MCF 10A (cell line): ENCODE measurements around the gene DENND4B. TPM values are rescaled to one million over a fixed set of nuclear protein-coding genes. Genes with fewer than 3 reads are reported as not detected.

Experiments used
- BruUV-seq: library from RNA; stranded (reverse); fragments of 400-500 nt; replicated peaks from 2 replicates; lab custom pipeline; 2021; lab: Mats Ljungman, UMichigan
- CTCF ChIA-PET: fragments of 300-600 bp; sonication (Branson Sonifier 250); formaldehyde crosslinking; extraction: SDS; loops from one replicate; lab custom pipeline; 2021; ENCODE audit warnings: antibody characterized with exemption, inconsistent platforms; lab: Yijun Ruan, JAX
- POLR2A ChIA-PET: fragments of 300-600, 350-650 bp; sonication (Branson Sonifier 250); formaldehyde crosslinking; extraction: SDS; loops from one replicate; lab custom pipeline; 2020; ENCODE audit warnings: antibody characterized with exemption, inconsistent platforms; lab: Yijun Ruan, JAX
- DNase-seq: peaks from one replicate; pipeline ENCODE4 v3.0.0-alpha.2; 2018; ENCODE audit not compliant: unreplicated experiment
- H3K27ac Mint-ChIP-seq: one replicate; pipeline ENCODE4 v1.8.0; 2022; ENCODE audit warnings: mild to moderate bottlenecking, low read depth, mixed read lengths; ENCODE audit not compliant: unreplicated experiment
- H3K27me3 Mint-ChIP-seq: one replicate; pipeline ENCODE4 v1.8.0; 2022; ENCODE audit warnings: mixed read lengths; ENCODE audit not compliant: insufficient read depth, unreplicated experiment
- H3K36me3 Mint-ChIP-seq: one replicate; pipeline ENCODE4 v1.8.0; 2022; ENCODE audit warnings: mild to moderate bottlenecking, moderate library complexity, mixed read lengths; ENCODE audit not compliant: insufficient read depth, unreplicated experiment
- H3K4me1 Mint-ChIP-seq: one replicate; pipeline ENCODE4 v1.8.0; 2022; ENCODE audit warnings: mixed read lengths; ENCODE audit not compliant: insufficient read depth, unreplicated experiment
- H3K4me3 Mint-ChIP-seq: one replicate; pipeline ENCODE4 v1.8.0; 2022; ENCODE audit warnings: mild to moderate bottlenecking, moderate library complexity, mixed read lengths; ENCODE audit not compliant: unreplicated experiment
- H3K9me3 Mint-ChIP-seq: one replicate; pipeline ENCODE4 v1.8.0; 2022; ENCODE audit warnings: mixed read lengths; ENCODE audit not compliant: unreplicated experiment
- CTCF ChIP-seq: fragments of 200-600 bp; IDR thresholded peaks from one replicate; pipeline ENCODE4 v1.8.0; 2022; ENCODE audit warnings: antibody characterized with exemption, mild to moderate bottlenecking; ENCODE audit not compliant: unreplicated experiment
- intact Hi-C: fragments of 100-400 bp; cut with micrococcal nuclease; formaldehyde crosslinking; loops from 2 replicates; pipeline ENCODE4 v1.14.1; 2022
- total RNA-seq: library from RNA; stranded (reverse); gene quantifications from 2 replicates; pipeline ENCODE4 v1.2.3, GENCODE V29; 2022

DENND4B gene
- total RNA-seq, 1 experiment from 2014 or later: 59.6 TPM

GRCh38 chr1:153963030-153963849 lies 16.7 kb upstream of the DENND4B start, which contains the start of gene SLC39A1:
Gene SLC39A1 (minus strand): TSS chr1:153963537. CDS start chr1:153962715, 822 bp downstream.
- Mint-ChIP-seq H3K9me3 (no peaks in the 10 kb centered on the region), H3K27me3 (no peaks in the 10 kb centered on the region), H3K36me3 (peaks cover 57% of the 10 kb centered on the region), H3K27ac (peak within 1 kb of the TSS; percentile 72), H3K4me1 (peaks cover 58% of the 10 kb centered on the region), H3K4me3 (peak within 1 kb of the TSS; percentile 73)
- intact Hi-C loops: loop anchor here (5.0 kb wide), 1 partner anchor 309 kb away; the partner anchor contains the start of gene HAX1
- DNase-seq: peak; percentile 99
- TF ChIP-seq CTCF: no peak
- TSS peak; percentile 22 for BruUV-seq
- ChIA-PET CTCF (interaction anchor here (0.5 to 5.1 kb wide), 13 partner anchors 11 to 165 kb away, joined by 3 to 40 read pairs (median 4); partner anchors contain the start of genes DENND4B, JTB and RAB13), POLR2A (interaction anchor here (0.5 to 16.6 kb wide), 43 partner anchors 12 to 1172 kb away, joined by 3 to 647 read pairs (median 4); partner anchors contain the start of genes CHTOP, CRTC2, DENND4B and GATAD2B)

GRCh38 chr1:153962088-153963029 lies 15.8 kb upstream of the DENND4B start:
- peak overlapping the region; percentile 73 for H3K4me3 Mint-ChIP-seq
- TF ChIP-seq CTCF: no peak
- ChIA-PET CTCF (interaction anchor here (0.5 to 5.1 kb wide), 14 partner anchors 8 to 258 kb away, joined by 3 to 40 read pairs (median 4); partner anchors contain the start of genes DENND4B, JTB, RAB13 and TPM3), POLR2A (interaction anchor here (0.6 to 16.6 kb wide), 34 partner anchors 11 to 1173 kb away, joined by 3 to 647 read pairs (median 5); partner anchors contain the start of genes CHTOP, CRTC2, DENND4B and GATAD2B)
- H3K4me1 Mint-ChIP-seq: peaks cover 55% of the 10 kb centered on the region
- peak; percentile 72 for DNase-seq
- no peaks in the 10 kb centered on the region for H3K9me3 Mint-ChIP-seq
- BruUV-seq: no TSS peak
- H3K27me3 Mint-ChIP-seq: no peaks in the 10 kb centered on the region
- H3K36me3 Mint-ChIP-seq: peaks cover 51% of the 10 kb centered on the region
- H3K27ac Mint-ChIP-seq: peak overlapping the region; percentile 72
- intact Hi-C loops: loop anchor here (5.0 kb wide), 1 partner anchor 310 kb away; the partner anchor contains the start of gene HAX1

GRCh38 chr1:153961421-153961820 lies 14.9 kb upstream of the DENND4B start:
- ChIA-PET POLR2A (interaction anchor here (0.5 to 16.6 kb wide), 12 partner anchors 10 to 394 kb away, joined by 3 to 647 read pairs (median 12); partner anchors contain the start of genes CHTOP, CRTC2, DENND4B and GATAD2B), CTCF (interaction anchor here (0.6 to 5.6 kb wide), 4 partner anchors 15 to 129 kb away, joined by 3 to 60 read pairs (median 22); partner anchors contain the start of genes DENND4B and RAB13)
- DNase-seq: no peak
- H3K36me3 Mint-ChIP-seq: peaks cover 45% of the 10 kb centered on the region
- no peaks in the 10 kb centered on the region for H3K9me3 Mint-ChIP-seq
- no peak for TF ChIP-seq CTCF
- peak overlapping the region; percentile 73 for H3K4me3 Mint-ChIP-seq
- no peaks in the 10 kb centered on the region for H3K27me3 Mint-ChIP-seq
- peaks cover 64% of the 10 kb centered on the region for H3K4me1 Mint-ChIP-seq
- intact Hi-C loops: loop anchor here (5.0 kb wide), 1 partner anchor 311 kb away; the partner anchor contains the start of gene HAX1
- BruUV-seq: no TSS peak
- peak overlapping the region; percentile 72 for H3K27ac Mint-ChIP-seq
